Keratinocyte (primary cell): Measurements from ENCODE around the gene WDR33. TPM values are rescaled to one million over a fixed set of nuclear protein-coding genes. Genes with fewer than 3 reads are reported as not detected.

Experiments
- DNase-seq: peaks from one replicate; pipeline ENCODE4 v3.0.0-alpha.2; 2011; ENCODE audit warnings: low read depth, missing footprints, low spot score
- FAIRE-seq: peaks from 2 replicates; lab custom pipeline; 2011; peaks lifted over from hg19 to GRCh38; lab: Jason Lieb, UNC
- H2AFZ ChIP-seq: 2 replicates; pipeline ENCODE4 v1.6.0; 2012; ENCODE audit warnings: low read length, control low read depth, inconsistent platforms; ENCODE audit not compliant: control insufficient read depth
- H3K27ac ChIP-seq: 2 replicates; pipeline ENCODE4 v1.5.1; 2011; ENCODE audit warnings: low read length; ENCODE audit not compliant: control insufficient read depth, insufficient read depth
- H3K27me3 ChIP-seq: 3 replicates; pipeline ENCODE4 v1.6.0; 2011; ENCODE audit warnings: low read length; ENCODE audit not compliant: control insufficient read depth, insufficient read depth; ENCODE audit errors: extremely low read depth
- H3K36me3 ChIP-seq, 2 experiments: 2 replicates in 1 of 2; 3 replicates in 1 of 2; pipeline ENCODE4 v1.5.1; 2011; ENCODE audit warnings: low read length in 2 of 2, mild to moderate bottlenecking in 1 of 2; ENCODE audit not compliant: control insufficient read depth in 2 of 2, insufficient read depth in 2 of 2; ENCODE audit errors: extremely low read depth in 1 of 2
- H3K4me1 ChIP-seq: 3 replicates; pipeline ENCODE4 v1.5.1; 2011; ENCODE audit warnings: low read length; ENCODE audit not compliant: control insufficient read depth, insufficient read depth; ENCODE audit errors: extremely low read depth
- H3K4me2 ChIP-seq: 3 replicates; pipeline ENCODE4 v1.6.0; 2011; ENCODE audit warnings: low read depth, low read length; ENCODE audit not compliant: control insufficient read depth, insufficient read depth; ENCODE audit errors: extremely low read depth
- H3K4me3 ChIP-seq, 3 experiments: fragments of 200-600 bp in 1 of 3; sonication (generic) in 1 of 3; 2 replicates in 2 of 3; 3 replicates in 1 of 3; pipeline ENCODE4 v1.5.1; 2011 to 2016; ENCODE audit warnings: low read length in 3 of 3, mild to moderate bottlenecking in 3 of 3, control low read depth in 2 of 3, inconsistent platforms in 1 of 3, low read depth in 1 of 3, mixed read lengths in 1 of 3, mixed run types in 1 of 3, moderate library complexity in 1 of 3; ENCODE audit not compliant: control insufficient read depth in 2 of 3, insufficient read depth in 2 of 3; ENCODE audit errors: extremely low read depth in 1 of 3
- H3K79me2 ChIP-seq: 2 replicates; pipeline ENCODE4 v1.6.0; 2012; ENCODE audit warnings: low read length; ENCODE audit not compliant: control insufficient read depth, insufficient read depth
- H3K9ac ChIP-seq: 3 replicates; pipeline ENCODE4 v1.6.0; 2011; ENCODE audit warnings: low read length; ENCODE audit not compliant: control insufficient read depth, insufficient read depth; ENCODE audit errors: extremely low read depth
- H3K9me1 ChIP-seq: 3 replicates; pipeline ENCODE4 v1.6.0; 2011; ENCODE audit warnings: low read length; ENCODE audit not compliant: control insufficient read depth, insufficient read depth; ENCODE audit errors: extremely low read depth
- H3K9me3 ChIP-seq: 2 replicates; pipeline ENCODE4 v1.5.1; 2012; ENCODE audit warnings: low read depth, low read length; ENCODE audit not compliant: control insufficient read depth
- H4K20me1 ChIP-seq: 3 replicates; pipeline ENCODE4 v1.6.0; 2011; ENCODE audit warnings: low read length; ENCODE audit not compliant: control insufficient read depth, insufficient read depth; ENCODE audit errors: extremely low read depth
- CTCF ChIP-seq, 3 experiments: IDR thresholded peaks in 1 of 3; conservative IDR thresholded peaks in 1 of 3; optimal IDR thresholded peaks in 1 of 3; 2 replicates in 2 of 3; 3 replicates in 1 of 3; pipeline versions ENCODE3 to v1.5.1; 2011; ENCODE audit warnings: low read length in 3 of 3, mild to moderate bottlenecking in 3 of 3, moderate library complexity in 2 of 3, control low read depth in 1 of 3, inconsistent platforms in 1 of 3; ENCODE audit not compliant: insufficient read depth in 2 of 3; ENCODE audit errors: extremely low read depth in 1 of 3
- EZH2 ChIP-seq: IDR thresholded peaks from one replicate; pipeline ENCODE4 v1.6.1; 2012; ENCODE audit warnings: inconsistent platforms, mild to moderate bottlenecking, low read length, moderate library complexity
- dilution Hi-C: fragments of 300-500 bp; cut with MboI; formaldehyde crosslinking; loops from one replicate; pipeline ENCODE4 v1.7.0; 2020; ENCODE audit warnings: low sequenced_read_pairs; ENCODE audit not compliant: extremely low pct_ligation_motif_present
- polyA plus RNA-seq, 5 experiments: library from polyadenylated mRNA; depleted of rRNA in 3 of 5; stranded (reverse) in 3 of 5; stranded (forward) in 1 of 5; unstranded in 1 of 5; fragments of >200 nt; gene quantifications; 1 replicate in 1 of 5; 2 replicates in 3 of 5; 3 replicates in 1 of 5; pipeline versions ENCODE4 v1.2.1 to v1.2.3, GENCODE V29; 2011 to 2012; ENCODE audit warnings: missing spikeins in 2 of 5, low read depth in 1 of 5, low replicate concordance in 1 of 5

Gene WDR33
- polyA plus RNA-seq, 1 donor (not counting 4 experiments of a cell fraction or from before 2014, with no cell fraction given), result 44.5 TPM

DNA sequence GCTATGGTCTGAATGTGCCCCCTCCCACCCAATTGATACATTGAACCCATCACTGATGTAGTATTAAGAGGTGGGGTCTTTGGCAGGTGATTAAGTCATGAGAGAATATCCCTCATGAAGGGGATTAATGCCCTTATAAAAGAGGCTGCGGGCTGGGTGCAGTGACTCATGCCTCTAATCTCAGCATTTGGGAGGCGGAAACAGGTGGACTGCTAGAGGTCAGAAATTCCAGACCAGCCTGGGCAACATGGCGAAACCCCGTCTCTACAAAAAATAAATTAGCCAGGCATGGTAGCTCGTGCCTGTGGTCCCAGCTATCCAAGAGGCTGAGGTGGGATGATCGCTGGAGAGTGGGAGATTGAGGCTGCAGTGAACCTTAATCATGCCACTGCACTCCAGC, 32.7 kb upstream of the WDR33 start:
- no peaks in the 10 kb centered on the region for H3K9me1 ChIP-seq
- no peak overlapping the region for H3K4me2 ChIP-seq
- no peak overlapping the region for H3K9ac ChIP-seq
- no peak overlapping the region for H3K4me3 ChIP-seq
- H3K27me3 ChIP-seq, result no peaks in the 10 kb centered on the region
- no peak for TF ChIP-seq EZH2
- TF ChIP-seq CTCF (optimal IDR thresholded peaks at IDR 0.05 in 1 of 3, IDR thresholded peaks at IDR 0.05 in 1 of 3, conservative IDR thresholded peaks at IDR 0.05 in 1 of 3; ENCODE audit: extremely low read depth in 1 of 3, insufficient read depth in 2 of 3, low read length in 3 of 3), result no peak
- DNase-seq, result no peak
- H3K27ac ChIP-seq, result no peak overlapping the region
- H3K79me2 ChIP-seq, result no peaks in the 10 kb centered on the region
- H3K36me3 ChIP-seq, result peaks cover 7 to 11% of the 10 kb centered on the region in 2 experiments
- no peak for FAIRE-seq
- no peaks in the 10 kb centered on the region for H3K4me1 ChIP-seq
- H2AFZ ChIP-seq, result no peak overlapping the region
- dilution Hi-C loops, result no loop called here
- H3K9me3 ChIP-seq, result no peaks in the 10 kb centered on the region
- no peaks in the 10 kb centered on the region for H4K20me1 ChIP-seq

DNA sequence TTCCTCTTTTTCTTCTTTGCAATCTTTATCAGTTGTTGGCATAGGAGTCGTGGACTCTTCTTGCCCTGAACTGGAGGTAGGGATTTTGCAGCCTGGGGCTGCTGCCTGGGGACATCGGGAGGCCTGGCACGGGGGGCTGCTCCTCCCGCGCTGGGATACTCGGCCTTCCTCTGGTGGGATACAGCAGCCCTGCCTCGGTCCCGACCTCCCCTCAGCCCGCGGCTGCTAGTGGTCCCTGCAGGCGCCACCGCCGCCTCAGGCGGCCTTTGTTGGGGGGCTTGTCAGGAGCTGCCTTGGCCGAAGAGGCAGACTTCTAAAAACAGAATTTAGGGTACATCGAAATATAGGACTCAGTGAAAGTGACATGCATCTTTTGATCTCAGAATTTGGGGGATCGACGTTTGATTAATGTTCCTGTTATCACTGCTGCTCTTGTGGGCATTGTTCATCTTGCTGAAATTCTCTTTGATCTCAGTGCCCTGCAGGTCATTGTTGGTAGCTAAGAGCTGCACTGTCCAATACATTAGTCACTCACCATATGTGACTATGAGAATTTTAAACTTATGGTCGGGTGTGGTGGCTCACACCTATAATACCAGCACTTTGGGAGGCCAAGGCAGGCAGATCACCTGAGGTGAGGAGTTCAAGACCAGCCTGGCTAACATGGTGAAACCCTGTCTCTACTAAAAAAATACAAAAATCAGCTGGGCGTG, 30.7 kb upstream of the WDR33 start:
- FAIRE-seq (no peak), DNase-seq (no peak)
- Histone ChIP-seq H3K9ac (no peak overlapping the region), H3K9me3 (no peaks in the 10 kb centered on the region), H3K27ac (no peak overlapping the region), H4K20me1 (no peaks in the 10 kb centered on the region), H3K4me2 (no peak overlapping the region), H3K4me1 (no peaks in the 10 kb centered on the region), H3K4me3 (no peak overlapping the region), H3K36me3 (peaks cover 3% of the 10 kb centered on the region in 2 experiments), H3K27me3 (no peaks in the 10 kb centered on the region), H3K79me2 (no peaks in the 10 kb centered on the region), H2AFZ (no peak overlapping the region), H3K9me1 (no peaks in the 10 kb centered on the region)
- no peak for TF ChIP-seq EZH2
- no peak for TF ChIP-seq CTCF (optimal IDR thresholded peaks at IDR 0.05 in 1 of 3, IDR thresholded peaks at IDR 0.05 in 1 of 3, conservative IDR thresholded peaks at IDR 0.05 in 1 of 3; ENCODE audit: extremely low read depth in 1 of 3, insufficient read depth in 2 of 3, low read length in 3 of 3)
- dilution Hi-C loops, result no loop called here
